Endothelial cell of umbilical vein (primary cell): ENCODE results near the gene C2CD4B. TPM values are rescaled to one million over a fixed set of nuclear protein-coding genes. Genes with fewer than 3 reads are reported as not detected.

ENCODE experiments used
- BruUV-seq: library from RNA; stranded (reverse); fragments of 400-500 nt; replicated peaks from 2 replicates; lab custom pipeline; 2021; lab: Mats Ljungman, UMichigan
- CTCF ChIA-PET: fragments of 300-600, 350-600 bp; sonication (Branson Sonifier 250); formaldehyde crosslinking; loops from one replicate; lab custom pipeline; 2021; ENCODE audit warnings: antibody characterized with exemption, inconsistent platforms; lab: Charles Lee
- POLR2A ChIA-PET: fragments of 300-600, 350-600 bp; sonication (Branson Sonifier 250); formaldehyde crosslinking; loops from one replicate; lab custom pipeline; 2021; ENCODE audit warnings: antibody characterized with exemption, inconsistent platforms; lab: Charles Lee
- DNase-seq: peaks from one replicate; pipeline ENCODE4 v3.0.0-alpha.2; 2011; ENCODE audit warnings: low read depth, low spot score
- FAIRE-seq: peaks from 2 replicates; lab custom pipeline; 2011; peaks lifted over from hg19 to GRCh38; lab: Jason Lieb, UNC
- H2AFZ ChIP-seq: 2 replicates; pipeline ENCODE4 v1.6.0; 2012; ENCODE audit warnings: low read depth, low read length, control low read depth, inconsistent platforms
- H3K27ac ChIP-seq: 2 replicates; pipeline ENCODE4 v1.5.1; 2011; ENCODE audit warnings: low read depth, mild to moderate bottlenecking, control low read depth, low read length, moderate library complexity; ENCODE audit not compliant: insufficient read depth
- H3K27me3 ChIP-seq, 2 experiments: 2 replicates each; pipeline versions ENCODE4 v1.6.0 to v1.6.1; 2011; ENCODE audit warnings: low read length in 2 of 2, mixed read lengths in 1 of 2; ENCODE audit not compliant: control insufficient read depth in 2 of 2, insufficient read depth in 2 of 2
- H3K36me3 ChIP-seq, 2 experiments: 2 replicates in 1 of 2; 3 replicates in 1 of 2; pipeline ENCODE4 v1.5.1; 2011; ENCODE audit warnings: low read length in 2 of 2, mild to moderate bottlenecking in 1 of 2, moderate library complexity in 1 of 2; ENCODE audit not compliant: control insufficient read depth in 2 of 2, insufficient read depth in 2 of 2; ENCODE audit errors: extremely low read depth in 1 of 2
- H3K4me1 ChIP-seq: 3 replicates; pipeline ENCODE4 v1.5.1; 2011; ENCODE audit warnings: mild to moderate bottlenecking, low read length; ENCODE audit not compliant: control insufficient read depth, insufficient read depth; ENCODE audit errors: extremely low read depth
- H3K4me2 ChIP-seq: 2 replicates; pipeline ENCODE4 v1.6.1; 2011; ENCODE audit warnings: low read length, control low read depth, mixed read lengths; ENCODE audit not compliant: insufficient read depth
- H3K4me3 ChIP-seq, 3 experiments: fragments of 200-600 bp in 1 of 3; sonication (generic), shearing (Covaris generic) in 1 of 3; replicated peaks in 1 of 3; 2 replicates each; pipeline ENCODE4 v1.5.1; 2011 to 2016; ENCODE audit warnings: control low read depth in 3 of 3, low read length in 3 of 3, mild to moderate bottlenecking in 2 of 3, inconsistent platforms in 1 of 3, low read depth in 1 of 3, moderate library complexity in 1 of 3; ENCODE audit not compliant: insufficient read depth in 1 of 3
- H3K79me2 ChIP-seq: 2 replicates; pipeline ENCODE4 v1.6.0; 2012; ENCODE audit warnings: low read length, inconsistent platforms; ENCODE audit not compliant: control insufficient read depth, insufficient read depth
- H3K9ac ChIP-seq: replicated peaks from 2 replicates; pipeline ENCODE3; 2011; ENCODE audit warnings: low read length, control low read depth; ENCODE audit not compliant: insufficient read depth; ENCODE audit errors: extremely low read depth
- H3K9me1 ChIP-seq: replicated peaks from 3 replicates; pipeline ENCODE4 v1.6.0; 2011; ENCODE audit warnings: mild to moderate bottlenecking, low read length; ENCODE audit not compliant: control insufficient read depth, insufficient read depth; ENCODE audit errors: extremely low read depth
- H3K9me3 ChIP-seq: replicated peaks from 2 replicates; pipeline ENCODE4 v1.5.1; 2012; ENCODE audit warnings: low read length, inconsistent platforms; ENCODE audit not compliant: control insufficient read depth, insufficient read depth
- H4K20me1 ChIP-seq: replicated peaks from 2 replicates; pipeline ENCODE3; 2011; ENCODE audit warnings: mild to moderate bottlenecking, low read length; ENCODE audit not compliant: control insufficient read depth, insufficient read depth; ENCODE audit errors: extremely low read depth
- CTCF ChIP-seq, 2 donors: IDR thresholded peaks; 1 replicate in 1 of 2; 2 replicates in 1 of 2; pipeline ENCODE4 v1.5.1; 2011; ENCODE audit warnings: low read length in 2 of 2, mild to moderate bottlenecking in 2 of 2, moderate library complexity in 2 of 2, control low read depth in 1 of 2, inconsistent platforms in 1 of 2, low read depth in 1 of 2; ENCODE audit not compliant: insufficient read depth in 1 of 2; ENCODE audit errors: extremely low read depth in 1 of 2
- EZH2 ChIP-seq: IDR thresholded peaks from 2 replicates; pipeline ENCODE4 v1.6.1; 2012; ENCODE audit warnings: borderline replicate concordance, low read depth, mild to moderate bottlenecking, moderate library complexity, low read length, inconsistent platforms; ENCODE audit not compliant: severe bottlenecking
- FOS ChIP-seq: IDR thresholded peaks from 2 replicates; pipeline ENCODE4 v1.6.1; 2011; ENCODE audit warnings: mild to moderate bottlenecking, low read length, moderate library complexity, borderline replicate concordance; ENCODE audit not compliant: insufficient read depth
- GATA2 ChIP-seq: IDR thresholded peaks from 2 replicates; pipeline ENCODE4 v1.7.0; 2011; ENCODE audit warnings: low read depth, mild to moderate bottlenecking, moderate library complexity, mixed read lengths, low read length; ENCODE audit not compliant: insufficient read length, insufficient read depth
- JUN ChIP-seq: IDR thresholded peaks from 2 replicates; pipeline ENCODE4 v1.6.1; 2011; ENCODE audit warnings: borderline replicate concordance, low read depth; ENCODE audit not compliant: insufficient read length, insufficient read depth
- MAX ChIP-seq: IDR thresholded peaks from 2 replicates; pipeline ENCODE4 v1.6.1; 2011; ENCODE audit not compliant: insufficient read depth, insufficient read length
- MYC ChIP-seq: IDR thresholded peaks from one replicate; pipeline ENCODE4 v1.6.1; 2011; ENCODE audit warnings: mild to moderate bottlenecking, low read depth, low read length
- POLR2A ChIP-seq: IDR thresholded peaks from 2 replicates; pipeline ENCODE4 v1.6.1; 2012; ENCODE audit warnings: low read depth, mild to moderate bottlenecking, control low read depth, low read length
- POLR2AphosphoS5 ChIP-seq: IDR thresholded peaks from 2 replicates; pipeline ENCODE4 v1.6.1; 2012; ENCODE audit warnings: low read depth, mild to moderate bottlenecking, control low read depth, low read length, moderate library complexity; ENCODE audit not compliant: insufficient read depth
- dilution Hi-C: fragments of 300-500 bp; cut with MboI; formaldehyde crosslinking; loops from one replicate; pipeline ENCODE4 v1.15.0; 2019; ENCODE audit warnings: low sequenced_read_pairs; ENCODE audit not compliant: extremely low pct_ligation_motif_present
- intact Hi-C: fragments of 100-400 bp; cut with micrococcal nuclease; formaldehyde crosslinking; loops from one replicate; pipeline ENCODE4 v1.10.0; 2022
- polyA plus RNA-seq, 4 experiments: library from polyadenylated mRNA; depleted of rRNA in 3 of 4; stranded (reverse) in 3 of 4; unstranded in 1 of 4; fragments of >200 nt; gene quantifications; 2 replicates each; pipeline versions ENCODE4 v1.2.1 to v1.2.3, GENCODE V29; 2011 to 2012; ENCODE audit warnings: missing spikeins in 1 of 4
- total RNA-seq: library from RNA; stranded (reverse); gene quantifications from 2 replicates; pipeline ENCODE4 v1.2.3, GENCODE V29; 2021

Gene C2CD4B
- total and polyA plus RNA-seq, 2 donors (not counting 3 experiments of a cell fraction or from before 2014, with no cell fraction given): 28.4 to 31.7 TPM

DNA sequence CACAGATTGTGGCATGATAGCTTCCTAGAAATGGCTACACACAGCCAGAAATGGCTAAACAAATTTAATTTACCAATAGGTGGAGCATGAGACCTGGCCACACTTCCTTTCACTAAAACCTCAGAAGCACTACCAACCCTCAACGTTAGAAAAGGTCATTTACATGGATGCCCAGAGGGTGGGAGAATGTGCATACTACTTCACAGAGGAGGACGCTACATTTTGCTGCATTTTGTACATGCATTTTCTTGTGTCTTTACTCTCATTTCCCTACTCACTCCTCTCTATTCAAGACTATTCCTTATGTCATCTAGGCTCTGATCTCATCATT, 40.1 kb downstream of the C2CD4B start:
- intact Hi-C loops: loop anchor here (1.0 to 2.0 kb wide), 8 partner anchors 10 to 182 kb away; partner anchors contain the start of gene C2CD4B
- H3K36me3 ChIP-seq: no peaks in the 10 kb centered on the region
- dilution Hi-C loops: no loop called here
- FAIRE-seq (peak; percentile 44), DNase-seq (peak; percentile 73)
- CTCF ChIA-PET: interaction anchor here (0.8 to 4.7 kb wide), 31 partner anchors 10 to 252 kb away, joined by 3 to 139 read pairs (median 8); partner anchors contain the start of genes C2CD4A, C2CD4B and VPS13C
- TF ChIP-seq GATA2: no peak
- no peak for TF ChIP-seq MAX
- POLR2A ChIA-PET: interaction anchor here (2.3 kb wide), 1 partner anchor 40 kb away, joined by 26 read pairs; the partner anchor contains the start of gene C2CD4B
- BruUV-seq: no TSS peak
- H3K79me2 ChIP-seq: no peaks in the 10 kb centered on the region
- no peaks in the 10 kb centered on the region for H3K27me3 ChIP-seq
- H3K27ac ChIP-seq: peak overlapping the region; percentile 99
- H3K9me1 ChIP-seq: no peaks in the 10 kb centered on the region
- H3K9ac ChIP-seq: peak overlapping the region; percentile 86
- H3K4me3 ChIP-seq: no peak overlapping the region
- no peaks in the 10 kb centered on the region for H4K20me1 ChIP-seq
- peak overlapping the region; percentile 83 for H3K4me2 ChIP-seq
- H3K4me1 ChIP-seq: peaks cover 43% of the 10 kb centered on the region
- no peaks in the 10 kb centered on the region for H3K9me3 ChIP-seq
- no peak overlapping the region for H2AFZ ChIP-seq

- intact Hi-C loops (loop anchor here (1.0 to 2.0 kb wide), 4 partner anchors 14 to 56 kb away; partner anchors contain the start of gene C2CD4B), dilution Hi-C loops (no loop called here)
- peak overlapping the region; percentile 83 for H3K4me2 ChIP-seq
- TSS peak; percentile 71 for BruUV-seq
- DNase-seq (peak; percentile 99), FAIRE-seq (peak; percentile 98)
- POLR2A ChIA-PET: interaction anchor here (1.0 to 2.3 kb wide), 2 partner anchors 12 to 41 kb away, joined by 3 to 26 read pairs; partner anchors contain the start of gene C2CD4B
- H3K9me3 ChIP-seq: no peaks in the 10 kb centered on the region
- H4K20me1 ChIP-seq: no peaks in the 10 kb centered on the region
- TF ChIP-seq GATA2 (peak; percentile 89), EZH2 (no peak), JUN (peak; percentile 83), CTCF (IDR thresholded peaks at IDR 0.05; ENCODE audit: extremely low read depth in 1 of 2, insufficient read depth in 1 of 2, low read depth in 1 of 2, low read length in 2 of 2) (no peak), MYC (no peak), FOS (peak; percentile 76), MAX (no peak), POLR2A (no peak), POLR2AphosphoS5 (peak; percentile 74)
- no peaks in the 10 kb centered on the region for H3K27me3 ChIP-seq
- peaks cover 48% of the 10 kb centered on the region for H3K4me1 ChIP-seq
- no peaks in the 10 kb centered on the region for H3K79me2 ChIP-seq
- peak overlapping the region; percentile 99 for H3K27ac ChIP-seq
- H3K9ac ChIP-seq: peak overlapping the region; percentile 86
- H3K9me1 ChIP-seq: no peaks in the 10 kb centered on the region
- CTCF ChIA-PET: interaction anchor here (0.9 to 4.7 kb wide), 23 partner anchors 11 to 252 kb away, joined by 3 to 139 read pairs (median 10); partner anchors contain the start of genes C2CD4A, C2CD4B and VPS13C
- no peak overlapping the region for H2AFZ ChIP-seq
- H3K36me3 ChIP-seq: no peaks in the 10 kb centered on the region
- H3K4me3 ChIP-seq: no peak overlapping the region
Measured at GRCh38 chr15:62124176-62124972, 40.7 kb downstream of the C2CD4B start.
